WI38 (cell line): ENCODE data around the gene OR2D3.
"Not testable (repeated sequence)": the region's sequence is repeated elsewhere in the genome, so short reads cannot be mapped to it uniquely, and the experiment has no call there.

Experiments
- H3K4me3 ChIP-seq: 2 replicates; pipeline ENCODE4 v1.5.1; 2011; ENCODE audit warnings: low read depth, mild to moderate bottlenecking, control low read depth, low read length
- TF ChIP-seq, protein P1 (sequence below): IDR thresholded peaks from 2 replicates; pipeline ENCODE4 v1.5.1; 2012; ENCODE audit warnings: low read depth, mild to moderate bottlenecking, control low read depth, low read length

OR2D3 gene

GRCh38 chr11:6968816-6969215 is 48.0 kb downstream of the OR2D3 start:
- H3K4me3 ChIP-seq, result no peak overlapping the region
- TF ChIP-seq, protein P1, sequence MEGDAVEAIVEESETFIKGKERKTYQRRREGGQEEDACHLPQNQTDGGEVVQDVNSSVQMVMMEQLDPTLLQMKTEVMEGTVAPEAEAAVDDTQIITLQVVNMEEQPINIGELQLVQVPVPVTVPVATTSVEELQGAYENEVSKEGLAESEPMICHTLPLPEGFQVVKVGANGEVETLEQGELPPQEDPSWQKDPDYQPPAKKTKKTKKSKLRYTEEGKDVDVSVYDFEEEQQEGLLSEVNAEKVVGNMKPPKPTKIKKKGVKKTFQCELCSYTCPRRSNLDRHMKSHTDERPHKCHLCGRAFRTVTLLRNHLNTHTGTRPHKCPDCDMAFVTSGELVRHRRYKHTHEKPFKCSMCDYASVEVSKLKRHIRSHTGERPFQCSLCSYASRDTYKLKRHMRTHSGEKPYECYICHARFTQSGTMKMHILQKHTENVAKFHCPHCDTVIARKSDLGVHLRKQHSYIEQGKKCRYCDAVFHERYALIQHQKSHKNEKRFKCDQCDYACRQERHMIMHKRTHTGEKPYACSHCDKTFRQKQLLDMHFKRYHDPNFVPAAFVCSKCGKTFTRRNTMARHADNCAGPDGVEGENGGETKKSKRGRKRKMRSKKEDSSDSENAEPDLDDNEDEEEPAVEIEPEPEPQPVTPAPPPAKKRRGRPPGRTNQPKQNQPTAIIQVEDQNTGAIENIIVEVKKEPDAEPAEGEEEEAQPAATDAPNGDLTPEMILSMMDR, result no peak

DNA sequence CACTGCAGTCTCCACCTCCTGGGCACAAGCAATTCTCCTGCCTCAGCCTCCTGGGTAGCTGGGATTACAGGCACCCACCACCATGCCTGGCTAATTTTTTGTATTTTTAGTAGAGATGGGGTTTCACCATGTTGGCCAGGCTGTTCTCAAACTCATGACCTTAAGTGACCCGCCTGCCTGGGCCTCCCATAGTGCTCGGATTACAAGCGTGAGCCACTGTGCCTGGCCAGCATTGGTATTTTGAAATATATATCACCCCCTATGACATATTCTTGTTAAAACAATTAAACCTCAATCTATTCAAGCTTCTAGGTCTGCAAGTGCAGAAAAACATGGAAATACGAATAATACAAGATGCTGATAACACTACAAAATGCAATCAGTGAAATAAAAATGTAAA is 49.1 kb downstream of the OR2D3 start:
- H3K4me3 ChIP-seq, result not testable (repeated sequence)
